SH-SY5Y (cell line): ENCODE results near the gene HEXD.

Experiments
- GATA2 ChIP-seq: IDR thresholded peaks from 2 replicates; pipeline ENCODE4 v1.6.1; 2011; ENCODE audit warnings: mild to moderate bottlenecking, low read depth, low read length
- GATA3 ChIP-seq: IDR thresholded peaks from 2 replicates; pipeline ENCODE4 v1.6.1; 2011; ENCODE audit warnings: low read depth, mild to moderate bottlenecking, low read length, moderate library complexity

DNA sequence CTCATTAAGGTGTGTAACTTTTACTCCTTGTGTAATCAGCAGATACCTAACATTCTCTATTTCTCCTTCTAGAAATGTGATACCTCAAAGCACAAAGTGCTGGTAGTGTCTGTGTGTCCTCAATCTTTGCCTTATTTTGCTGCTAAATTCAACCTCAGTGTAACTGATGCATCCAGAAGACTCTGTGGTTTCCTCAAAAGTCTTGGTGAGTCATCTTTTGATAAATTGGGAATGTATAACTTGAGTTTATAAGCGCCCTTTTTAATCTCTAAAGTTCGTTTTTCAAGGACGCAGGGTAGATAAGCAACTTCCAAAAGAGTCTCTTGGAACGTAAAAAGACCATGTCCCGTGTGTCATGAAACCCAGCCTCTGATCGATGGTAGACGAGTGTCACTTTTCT lies 50.5 kb downstream of the HEXD start:
- TF ChIP-seq GATA3 (no peak), GATA2 (no peak)
